HepG2 (cell line): Measurements from ENCODE around the gene CBFA2T2. TPM values are rescaled to one million over a fixed set of nuclear protein-coding genes. Genes with fewer than 3 reads are reported as not detected.

Experiments
- DNMT1 ChIP-seq: sonication (generic); formaldehyde crosslinking; IDR thresholded peaks from 2 replicates; pipeline ENCODE4 v1.5.1; 2020; ENCODE audit warnings: mild to moderate bottlenecking, missing genetic modification reagents
- KIAA2018 ChIP-seq: sonication (generic); formaldehyde crosslinking; IDR thresholded peaks from 2 replicates; pipeline ENCODE4 v1.5.0; 2020; ENCODE audit warnings: mild to moderate bottlenecking, missing genetic modification reagents, borderline replicate concordance
- MLXIP ChIP-seq: sonication (generic); formaldehyde crosslinking; IDR thresholded peaks from 2 replicates; pipeline ENCODE4 v1.9.0; 2021; ENCODE audit warnings: missing genetic modification reagents, borderline replicate concordance
- MXD3 ChIP-seq: IDR thresholded peaks from 2 replicates; pipeline ENCODE4 v1.6.1; 2016; ENCODE audit warnings: mild to moderate bottlenecking, missing biosample characterization, missing genetic modification reagents
- PHF20 ChIP-seq: sonication (generic); formaldehyde crosslinking; IDR thresholded peaks from 2 replicates; pipeline ENCODE4 v1.5.0; 2020; ENCODE audit warnings: mild to moderate bottlenecking, missing genetic modification reagents
- PHF5A ChIP-seq: IDR thresholded peaks from one replicate; pipeline ENCODE4 v1.6.1; 2018; ENCODE audit warnings: low read depth, missing genetic modification reagents; ENCODE audit not compliant: unreplicated experiment
- PRPF4 ChIP-seq: fragments of 200-400 bp; formaldehyde crosslinking; IDR thresholded peaks from 2 replicates; pipeline ENCODE4 v1.6.1; 2016; ENCODE audit warnings: low read length, low read depth; ENCODE audit not compliant: poor library complexity, severe bottlenecking
- SKIL ChIP-seq: sonication (generic); formaldehyde crosslinking; IDR thresholded peaks from 2 replicates; pipeline ENCODE4 v1.8.0; 2022; ENCODE audit warnings: missing genetic modification reagents, mild to moderate bottlenecking, moderate library complexity, borderline replicate concordance
- SP140L ChIP-seq: sonication (generic); formaldehyde crosslinking; IDR thresholded peaks from 2 replicates; pipeline ENCODE4 v1.4.0; 2020; ENCODE audit warnings: missing genetic modification reagents, borderline replicate concordance
- SRSF4 ChIP-seq: fragments of 200-400 bp; formaldehyde crosslinking; IDR thresholded peaks from one replicate; pipeline ENCODE4 v1.6.1; 2018; ENCODE audit warnings: mild to moderate bottlenecking, low read depth, low read length, moderate library complexity; ENCODE audit not compliant: poor library complexity, severe bottlenecking
- ZNF326 ChIP-seq: sonication (generic); formaldehyde crosslinking; IDR thresholded peaks from 2 replicates; pipeline ENCODE4 v1.4.0; 2020; ENCODE audit warnings: missing genetic modification reagents, borderline replicate concordance
- ZNF367 ChIP-seq: sonication (generic); formaldehyde crosslinking; IDR thresholded peaks from 2 replicates; pipeline ENCODE4 v1.4.0; 2020; ENCODE audit warnings: missing genetic modification reagents, borderline replicate concordance
- ZNF563 ChIP-seq: sonication (generic); formaldehyde crosslinking; IDR thresholded peaks from 2 replicates; pipeline ENCODE4 v1.8.0; 2022; ENCODE audit warnings: mild to moderate bottlenecking, moderate library complexity, missing genetic modification reagents
- ZNF567 ChIP-seq: sonication (generic); formaldehyde crosslinking; IDR thresholded peaks from 2 replicates; pipeline ENCODE4 v1.8.1; 2023; ENCODE audit warnings: mild to moderate bottlenecking, missing genetic modification reagents, borderline replicate concordance
- ZNF775 ChIP-seq: sonication (generic); formaldehyde crosslinking; IDR thresholded peaks from 2 replicates; pipeline ENCODE4 v1.4.0; 2020; ENCODE audit warnings: missing genetic modification reagents, mild to moderate bottlenecking, moderate library complexity, borderline replicate concordance
- polyA plus RNA-seq, 8 experiments: library from polyadenylated mRNA; depleted of rRNA in 3 of 8; stranded (reverse) in 7 of 8; unstranded in 1 of 8; fragments of >200 nt; fragmentation: Illumina TruSeq in 4 of 8; extraction: Trizol in 4 of 8; gene quantifications; 2 replicates each; pipeline versions ENCODE4 v1.2.1 to v1.2.3, GENCODE V29; 2011 to 2016; ENCODE audit warnings: low read depth in 4 of 8, missing spikeins in 1 of 8, mixed read lengths in 1 of 8; ENCODE audit not compliant: insufficient read depth in 1 of 8
- total RNA-seq, 5 experiments: library from RNA; depleted of rRNA; stranded (reverse); fragments of >200 nt; fragmentation: Illumina TruSeq; extraction: Trizol; gene quantifications; 2 replicates each; pipeline ENCODE4 v1.2.3, GENCODE V29; 2016; ENCODE audit warnings: low read depth in 1 of 5

Gene CBFA2T2
- total and polyA plus RNA-seq, 2 of the 13 experiments (the other 11 are each of a cell fraction or from before 2014, with no cell fraction given): 6.3 to 21.2 TPM

GRCh38 chr20:33489495-33490022 lies 337 bp upstream of the CBFA2T2 start (continued):
- TF ChIP-seq MLXIP: no peak
- TF ChIP-seq KIAA2018 (CRISPR knock-in tag): no peak
- no peak for TF ChIP-seq ZNF775 (CRISPR knock-in tag)
- no peak for TF ChIP-seq SRSF4
- TF ChIP-seq PRPF4: no peak
- TF ChIP-seq PHF5A: peak; percentile 94
- no peak; the same call in 1 of the 2 replicates for TF ChIP-seq ZNF563 (CRISPR knock-in tag)
- no peak for TF ChIP-seq ZNF326 (CRISPR knock-in tag)
- TF ChIP-seq SP140L (CRISPR knock-in tag): peak; percentile 56; the same call in 1 of the 2 replicates
- TF ChIP-seq ZNF567 (CRISPR knock-in tag): no peak; the same call in 1 of the 2 replicates
- no peak for TF ChIP-seq DNMT1 (CRISPR knock-in tag)
- TF ChIP-seq ZNF367 (CRISPR knock-in tag): no peak
- peak; percentile 86 for TF ChIP-seq PHF20
- peak; percentile 73 for TF ChIP-seq MXD3 (CRISPR knock-in tag)
- peak; percentile 70 for TF ChIP-seq SKIL (CRISPR knock-in tag)
